HFFc6 (cell line): ENCODE results near the gene ERI3. TPM values are rescaled to one million over a fixed set of nuclear protein-coding genes. Genes with fewer than 3 reads are reported as not detected.

ENCODE experiments used
- DNase-seq: peaks from one replicate; pipeline ENCODE4 v3.0.0-alpha.2; 2018
- H3K27ac Mint-ChIP-seq: 2 replicates; pipeline ENCODE4 v1.8.0; 2020; ENCODE audit warnings: mild to moderate bottlenecking, mixed read lengths
- H3K27me3 Mint-ChIP-seq: 2 replicates; pipeline ENCODE4 v1.8.0; 2021; ENCODE audit warnings: mild to moderate bottlenecking, moderate library complexity, mixed read lengths; ENCODE audit not compliant: insufficient read depth
- H3K36me3 Mint-ChIP-seq: 2 replicates; pipeline ENCODE4 v1.8.0; 2021; ENCODE audit warnings: low read depth, mixed read lengths
- H3K4me1 Mint-ChIP-seq: 2 replicates; pipeline ENCODE4 v1.8.0; 2020; ENCODE audit warnings: low read depth, mixed read lengths
- H3K4me3 Mint-ChIP-seq: 2 replicates; pipeline ENCODE4 v1.8.0; 2020; ENCODE audit warnings: mild to moderate bottlenecking, moderate library complexity, mixed read lengths
- H3K9me3 Mint-ChIP-seq: 2 replicates; pipeline ENCODE4 v1.8.0; 2020; ENCODE audit warnings: mild to moderate bottlenecking, mixed read lengths
- CTCF ChIP-seq: fragments of 200-600 bp; sonication (generic); IDR thresholded peaks from 2 replicates; pipeline ENCODE4 v1.5.0; 2021; ENCODE audit warnings: antibody characterized with exemption, mild to moderate bottlenecking
- total RNA-seq, 6 experiments: library from RNA; stranded (reverse); fragmentation: NEBNext Ultra II Directional; extraction: Animal tissue kit (Norgen Biotek cat#: 25700); gene quantifications; 2 replicates in 1 of 6; 3 replicates in 5 of 6; pipeline ENCODE4 v1.2.3, GENCODE V29; 2021

ERI3 gene
- total RNA-seq, 6 experiments from 2014 or later = 54.7 to 63.5 (median 58.3) TPM

- H3K36me3 Mint-ChIP-seq = no peaks in the 10 kb centered on the region
- no peaks in the 10 kb centered on the region for H3K9me3 Mint-ChIP-seq
- H3K27ac Mint-ChIP-seq = no peak overlapping the region
- no peaks in the 10 kb centered on the region for H3K4me1 Mint-ChIP-seq
- no peak for TF ChIP-seq CTCF
- no peak overlapping the region for H3K4me3 Mint-ChIP-seq
- H3K27me3 Mint-ChIP-seq = peaks cover 46% of the 10 kb centered on the region
- DNase-seq = no peak
These were observed 12.9 kb upstream of the ERI3 start for GRCh38 chr1:44367944-44368343.

GRCh38 chr1:44366371-44366975 is 11.4 kb upstream of the ERI3 start:
- Mint-ChIP-seq H3K27me3 (peaks cover 49% of the 10 kb centered on the region), H3K27ac (no peak overlapping the region), H3K4me1 (no peaks in the 10 kb centered on the region), H3K9me3 (no peaks in the 10 kb centered on the region), H3K4me3 (no peak overlapping the region), H3K36me3 (no peaks in the 10 kb centered on the region)
- DNase-seq = no peak
- no peak for TF ChIP-seq CTCF

- Mint-ChIP-seq H3K4me1 (peaks cover 8% of the 10 kb centered on the region), H3K36me3 (no peaks in the 10 kb centered on the region), H3K9me3 (no peaks in the 10 kb centered on the region), H3K27ac (no peak overlapping the region), H3K4me3 (no peak overlapping the region), H3K27me3 (peaks cover 18% of the 10 kb centered on the region)
- no peak for DNase-seq
- TF ChIP-seq CTCF = peak; percentile 29; the same call in 1 of the 2 replicates
These were observed 6.4 kb upstream of the ERI3 start for GRCh38 chr1:44361478-44361877.

- H3K36me3 Mint-ChIP-seq = no peaks in the 10 kb centered on the region
- no peak for DNase-seq
These were observed 4.3 kb upstream of the ERI3 start for GRCh38 chr1:44359234-44359935.

GRCh38 chr1:44357710-44358109 is 2.7 kb upstream of the ERI3 start:
- no peak for DNase-seq
- H3K4me3 Mint-ChIP-seq = no peak overlapping the region
- no peaks in the 10 kb centered on the region for H3K9me3 Mint-ChIP-seq
- peaks cover 11% of the 10 kb centered on the region for H3K27me3 Mint-ChIP-seq
- H3K36me3 Mint-ChIP-seq = no peaks in the 10 kb centered on the region
- H3K4me1 Mint-ChIP-seq = peaks cover 38% of the 10 kb centered on the region
- no peak for TF ChIP-seq CTCF
- H3K27ac Mint-ChIP-seq = no peak overlapping the region

More at GRCh38 chr1:44359234-44359935, 4.3 kb upstream of the ERI3 start:
- peaks cover 15% of the 10 kb centered on the region for H3K27me3 Mint-ChIP-seq
- no peak for TF ChIP-seq CTCF
- H3K4me1 Mint-ChIP-seq = peaks cover 21% of the 10 kb centered on the region
- no peaks in the 10 kb centered on the region for H3K9me3 Mint-ChIP-seq
- no peak overlapping the region for H3K27ac Mint-ChIP-seq
- no peak overlapping the region for H3K4me3 Mint-ChIP-seq
